Measurements from ENCODE around the gene ZC3H14. TPM values are rescaled to one million over a fixed set of nuclear protein-coding genes. Genes with fewer than 3 reads are reported as not detected.

Gene ZC3H14
- polyA plus RNA-seq, 2 donors = 12.7 to 17.5 TPM

DNA sequence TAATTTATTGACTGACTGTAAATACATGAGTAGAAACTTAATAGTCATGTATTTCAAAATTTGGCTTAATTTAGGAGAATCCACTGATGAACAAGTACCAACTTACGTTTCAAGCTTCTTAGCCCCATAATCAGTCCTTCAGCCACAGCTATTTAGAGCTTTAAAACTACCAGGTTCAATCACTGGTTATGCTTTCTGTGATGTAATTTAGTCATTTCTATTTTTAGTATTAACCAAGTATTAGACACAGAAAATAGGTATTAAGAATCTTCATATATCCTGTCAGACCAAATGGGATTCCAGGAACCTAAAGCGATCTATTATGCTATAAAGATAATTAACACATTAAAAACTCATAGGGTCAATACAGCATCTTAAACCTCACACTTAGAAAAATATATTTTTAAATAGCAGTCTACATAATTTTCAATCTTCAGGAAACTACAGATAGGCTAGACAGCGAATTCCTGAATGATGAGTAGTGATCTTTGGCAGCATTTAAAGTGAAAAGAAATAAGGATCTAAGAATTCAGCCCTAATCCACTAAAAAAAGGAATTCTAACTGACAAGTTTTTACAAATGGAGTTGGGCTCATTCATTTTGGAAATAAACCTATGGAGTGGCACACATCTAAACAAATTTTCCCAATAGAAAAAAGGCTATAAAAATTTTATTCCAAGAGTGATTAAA lies 51.5 kb downstream of the ZC3H14 start:
- Histone ChIP-seq H3K27ac (ENCODE audit: low read depth in 2 of 2, low read length in 1 of 2) (no peak overlapping the region), H3K36me3 (ENCODE audit: control insufficient read depth in 2 of 2, insufficient read depth in 2 of 2, low read length in 1 of 2) (peaks cover 3% of the 10 kb centered on the region in 2 donors)
- WGBS, 2 donors = 54 to 56% methylated on average over 3 of the region's 3 CpGs

DNA sequence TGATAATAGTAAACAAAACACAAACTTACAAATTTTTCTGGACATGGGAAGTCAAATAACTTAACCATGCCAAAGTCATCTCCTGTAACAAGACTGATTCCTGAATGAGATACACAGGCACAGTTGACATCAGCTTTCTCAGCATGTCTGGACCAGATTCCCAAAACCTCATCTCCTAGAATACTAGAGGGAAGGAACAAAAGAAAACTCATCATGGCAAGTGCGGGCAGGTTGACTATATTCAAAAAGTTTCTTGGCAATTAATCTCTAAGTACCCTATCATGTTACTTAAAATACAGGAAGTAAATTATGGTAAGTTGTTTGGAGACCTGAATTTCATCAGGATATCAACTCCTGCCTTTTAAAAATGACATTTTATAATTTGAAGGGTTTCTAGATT lies 53.9 kb downstream of the ZC3H14 start:
- no peak overlapping the region for H3K4me3 ChIP-seq (ENCODE audit: low read depth in 1 of 2, low read length in 2 of 2)
- no peak overlapping the region for H3K27ac ChIP-seq (ENCODE audit: low read depth in 2 of 2, low read length in 1 of 2)
- H3K27me3 ChIP-seq (ENCODE audit: control insufficient read depth in 1 of 2, insufficient read depth in 2 of 2, low read length in 2 of 2) = no peaks in the 10 kb centered on the region
- WGBS, 2 donors = 55 to 83% methylated on average over 1 of the region's 1 CpG
- H3K36me3 ChIP-seq (ENCODE audit: control insufficient read depth in 2 of 2, insufficient read depth in 2 of 2, low read length in 1 of 2) = peaks cover 0 to 3% of the 10 kb centered on the region in 2 donors
- no peaks in the 10 kb centered on the region for H3K9me3 ChIP-seq (ENCODE audit: control insufficient read depth in 2 of 2, insufficient read depth in 1 of 2, low read depth in 1 of 2, low read length in 1 of 2)
- no peaks in the 10 kb centered on the region for H3K4me1 ChIP-seq (ENCODE audit: control insufficient read depth in 2 of 2, insufficient read depth in 2 of 2, low read length in 1 of 2)

More for the DNA sequence above, 51.5 kb downstream of the ZC3H14 start:
- no peak overlapping the region for H3K4me3 ChIP-seq (ENCODE audit: low read depth in 1 of 2, low read length in 2 of 2)
- no peaks in the 10 kb centered on the region for H3K27me3 ChIP-seq (ENCODE audit: control insufficient read depth in 1 of 2, insufficient read depth in 2 of 2, low read length in 2 of 2)
- no peaks in the 10 kb centered on the region for H3K9me3 ChIP-seq (ENCODE audit: control insufficient read depth in 2 of 2, insufficient read depth in 1 of 2, low read depth in 1 of 2, low read length in 1 of 2)
- no peaks in the 10 kb centered on the region for H3K4me1 ChIP-seq (ENCODE audit: control insufficient read depth in 2 of 2, insufficient read depth in 2 of 2, low read length in 1 of 2)

GRCh38 chr14:88617479-88617878 lies 54.6 kb downstream of the ZC3H14 start:
- H3K9me3 ChIP-seq (ENCODE audit: control insufficient read depth in 2 of 2, insufficient read depth in 1 of 2, low read depth in 1 of 2, low read length in 1 of 2) = no peaks in the 10 kb centered on the region
- no peak overlapping the region for H3K27ac ChIP-seq (ENCODE audit: low read depth in 2 of 2, low read length in 1 of 2)
- peaks cover 0 to 3% of the 10 kb centered on the region in 2 donors for H3K36me3 ChIP-seq (ENCODE audit: control insufficient read depth in 2 of 2, insufficient read depth in 2 of 2, low read length in 1 of 2)
- no peaks in the 10 kb centered on the region for H3K27me3 ChIP-seq (ENCODE audit: control insufficient read depth in 1 of 2, insufficient read depth in 2 of 2, low read length in 2 of 2)
- WGBS, 2 donors = 76 to 78% methylated on average over 1 of the region's 1 CpG
- no peaks in the 10 kb centered on the region for H3K4me1 ChIP-seq (ENCODE audit: control insufficient read depth in 2 of 2, insufficient read depth in 2 of 2, low read length in 1 of 2)
- no peak overlapping the region for H3K4me3 ChIP-seq (ENCODE audit: low read depth in 1 of 2, low read length in 2 of 2)

- Histone ChIP-seq H3K4me3 (ENCODE audit: low read depth in 1 of 2, low read length in 2 of 2) (no peak overlapping the region), H3K27me3 (ENCODE audit: control insufficient read depth in 1 of 2, insufficient read depth in 2 of 2, low read length in 2 of 2) (no peaks in the 10 kb centered on the region), H3K9me3 (ENCODE audit: control insufficient read depth in 2 of 2, insufficient read depth in 1 of 2, low read depth in 1 of 2, low read length in 1 of 2) (no peaks in the 10 kb centered on the region), H3K36me3 (ENCODE audit: control insufficient read depth in 2 of 2, insufficient read depth in 2 of 2, low read length in 1 of 2) (no peaks in the 10 kb centered on the region), H3K27ac (ENCODE audit: low read depth in 2 of 2, low read length in 1 of 2) (no peak overlapping the region), H3K4me1 (ENCODE audit: control insufficient read depth in 2 of 2, insufficient read depth in 2 of 2, low read length in 1 of 2) (no peaks in the 10 kb centered on the region)
- 83 to 89% methylated on average over 5 of the region's 5 CpGs for WGBS, 2 donors
These were observed 55.6 kb downstream of the ZC3H14 start for GRCh38 chr14:88618476-88618875.

DNA sequence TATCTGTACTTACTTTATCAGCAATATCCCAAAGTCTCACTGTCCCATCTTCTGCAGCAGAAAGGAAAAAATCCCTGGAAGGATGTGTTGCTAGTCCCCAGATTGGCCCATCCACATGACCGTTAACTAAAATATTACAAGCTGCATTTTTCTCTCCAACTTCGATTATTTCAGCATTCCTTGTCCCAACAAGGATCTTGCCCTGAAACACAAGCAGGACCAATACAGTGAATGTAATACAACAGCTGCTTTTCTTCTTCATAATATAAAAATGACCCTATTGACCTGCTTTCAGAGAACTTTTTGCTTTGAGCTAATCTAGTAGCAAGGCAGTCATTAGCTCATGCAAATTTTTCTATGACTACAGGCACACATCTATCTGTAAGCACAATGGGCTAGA lies 58.3 kb downstream of the ZC3H14 start:
- Histone ChIP-seq H3K9me3 (ENCODE audit: control insufficient read depth in 2 of 2, insufficient read depth in 1 of 2, low read depth in 1 of 2, low read length in 1 of 2) (no peaks in the 10 kb centered on the region), H3K4me1 (ENCODE audit: control insufficient read depth in 2 of 2, insufficient read depth in 2 of 2, low read length in 1 of 2) (no peaks in the 10 kb centered on the region), H3K27me3 (ENCODE audit: control insufficient read depth in 1 of 2, insufficient read depth in 2 of 2, low read length in 2 of 2) (no peaks in the 10 kb centered on the region), H3K4me3 (ENCODE audit: low read depth in 1 of 2, low read length in 2 of 2) (no peak overlapping the region), H3K27ac (ENCODE audit: low read depth in 2 of 2, low read length in 1 of 2) (no peak overlapping the region), H3K36me3 (ENCODE audit: control insufficient read depth in 2 of 2, insufficient read depth in 2 of 2, low read length in 1 of 2) (no peaks in the 10 kb centered on the region)
- WGBS, 2 donors = 71 to 72% methylated on average over 2 of the region's 2 CpGs

DNA sequence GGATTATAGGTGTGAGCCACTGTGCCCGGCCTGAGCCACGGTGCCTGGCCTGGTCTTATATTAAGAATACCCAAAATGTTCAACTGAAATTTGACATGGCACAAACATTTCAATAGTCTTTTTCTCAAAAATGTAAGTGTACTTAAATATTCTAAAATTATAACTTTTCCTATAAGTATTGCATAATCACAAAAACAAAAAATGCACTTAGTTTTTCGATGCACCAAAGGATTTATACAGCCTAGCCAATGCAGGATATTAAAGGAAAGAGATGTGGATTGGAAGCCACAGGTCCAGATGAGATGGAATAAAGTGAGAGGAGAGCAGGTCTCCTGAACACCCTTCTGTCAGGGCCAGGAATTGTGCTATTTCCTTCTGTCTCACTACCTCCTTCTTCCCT lies 62.8 kb downstream of the ZC3H14 start:
- H3K4me1 ChIP-seq (ENCODE audit: control insufficient read depth in 2 of 2, insufficient read depth in 2 of 2, low read length in 1 of 2) = no peaks in the 10 kb centered on the region
- no peak overlapping the region for H3K4me3 ChIP-seq (ENCODE audit: low read depth in 1 of 2, low read length in 2 of 2)
- H3K27ac ChIP-seq (ENCODE audit: low read depth in 2 of 2, low read length in 1 of 2) = no peak overlapping the region
- WGBS, 2 donors = 96% methylated on average over 3 of the region's 3 CpGs
- H3K36me3 ChIP-seq (ENCODE audit: control insufficient read depth in 2 of 2, insufficient read depth in 2 of 2, low read length in 1 of 2) = no peaks in the 10 kb centered on the region
- H3K27me3 ChIP-seq (ENCODE audit: control insufficient read depth in 1 of 2, insufficient read depth in 2 of 2, low read length in 2 of 2) = no peaks in the 10 kb centered on the region
- no peaks in the 10 kb centered on the region for H3K9me3 ChIP-seq (ENCODE audit: control insufficient read depth in 2 of 2, insufficient read depth in 1 of 2, low read depth in 1 of 2, low read length in 1 of 2)

GRCh38 chr14:88628033-88628432 lies 65.2 kb downstream of the ZC3H14 start:
- H3K4me1 ChIP-seq (ENCODE audit: control insufficient read depth in 2 of 2, insufficient read depth in 2 of 2, low read length in 1 of 2) = no peaks in the 10 kb centered on the region
- no peak overlapping the region for H3K4me3 ChIP-seq (ENCODE audit: low read depth in 1 of 2, low read length in 2 of 2)
- H3K27me3 ChIP-seq (ENCODE audit: control insufficient read depth in 1 of 2, insufficient read depth in 2 of 2, low read length in 2 of 2) = no peaks in the 10 kb centered on the region
- no peaks in the 10 kb centered on the region for H3K36me3 ChIP-seq (ENCODE audit: control insufficient read depth in 2 of 2, insufficient read depth in 2 of 2, low read length in 1 of 2)
- H3K27ac ChIP-seq (ENCODE audit: low read depth in 2 of 2, low read length in 1 of 2) = no peak overlapping the region
- no peaks in the 10 kb centered on the region for H3K9me3 ChIP-seq (ENCODE audit: control insufficient read depth in 2 of 2, insufficient read depth in 1 of 2, low read depth in 1 of 2, low read length in 1 of 2)

DNA sequence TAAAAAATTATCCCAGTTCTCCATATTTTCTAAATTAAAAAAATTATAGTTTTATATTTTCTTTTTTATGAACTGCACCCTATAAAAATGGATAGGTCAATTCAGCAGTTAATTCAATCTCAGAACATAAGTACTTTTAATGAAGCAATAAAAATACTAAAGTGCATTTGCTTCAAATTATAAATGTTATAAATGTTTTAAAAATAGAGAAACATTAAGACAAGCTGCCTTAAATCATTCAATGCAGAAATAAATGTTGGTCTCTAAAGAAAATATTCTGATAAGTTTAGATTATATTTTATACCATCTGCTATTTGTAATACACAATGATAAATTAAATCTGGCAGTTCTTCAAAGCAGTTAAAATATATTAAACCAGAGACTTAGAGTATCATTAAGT lies 65.6 kb downstream of the ZC3H14 start:
- H3K27ac ChIP-seq (ENCODE audit: low read depth in 2 of 2, low read length in 1 of 2) = no peak overlapping the region
- H3K9me3 ChIP-seq (ENCODE audit: control insufficient read depth in 2 of 2, insufficient read depth in 1 of 2, low read depth in 1 of 2, low read length in 1 of 2) = no peaks in the 10 kb centered on the region

DNA sequence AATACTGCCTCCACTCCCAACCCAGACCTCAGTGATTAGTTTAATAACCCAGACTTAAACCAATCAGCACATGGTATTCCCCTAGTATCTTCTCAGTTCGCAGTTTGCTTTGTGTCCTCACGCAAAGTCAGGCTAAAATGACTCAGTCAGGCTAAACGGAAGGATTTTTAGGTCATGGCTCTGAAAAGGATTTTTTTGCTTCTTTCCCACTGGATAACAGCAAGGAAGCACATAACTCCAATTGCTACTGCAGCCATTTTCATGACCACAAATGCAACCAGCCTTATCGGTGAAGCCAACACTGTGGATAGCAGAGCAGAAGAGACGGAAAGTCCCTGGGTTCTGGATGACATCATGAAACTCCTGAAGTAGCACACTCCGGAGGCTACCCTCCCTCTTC lies 67.7 kb downstream of the ZC3H14 start:
- Histone ChIP-seq H3K27ac (ENCODE audit: low read depth in 2 of 2, low read length in 1 of 2) (no peak overlapping the region), H3K4me1 (ENCODE audit: control insufficient read depth in 2 of 2, insufficient read depth in 2 of 2, low read length in 1 of 2) (no peaks in the 10 kb centered on the region), H3K27me3 (ENCODE audit: control insufficient read depth in 1 of 2, insufficient read depth in 2 of 2, low read length in 2 of 2) (no peaks in the 10 kb centered on the region), H3K36me3 (ENCODE audit: control insufficient read depth in 2 of 2, insufficient read depth in 2 of 2, low read length in 1 of 2) (no peaks in the 10 kb centered on the region), H3K9me3 (ENCODE audit: control insufficient read depth in 2 of 2, insufficient read depth in 1 of 2, low read depth in 1 of 2, low read length in 1 of 2) (no peaks in the 10 kb centered on the region), H3K4me3 (ENCODE audit: low read depth in 1 of 2, low read length in 2 of 2) (no peak overlapping the region)
- WGBS, 2 donors = 70% methylated on average over 6 of the region's 6 CpGs

More for the DNA sequence above, 65.6 kb downstream of the ZC3H14 start:
- H3K27me3 ChIP-seq (ENCODE audit: control insufficient read depth in 1 of 2, insufficient read depth in 2 of 2, low read length in 2 of 2) = no peaks in the 10 kb centered on the region
- no peaks in the 10 kb centered on the region for H3K4me1 ChIP-seq (ENCODE audit: control insufficient read depth in 2 of 2, insufficient read depth in 2 of 2, low read length in 1 of 2)
- H3K4me3 ChIP-seq (ENCODE audit: low read depth in 1 of 2, low read length in 2 of 2) = no peak overlapping the region
- no peaks in the 10 kb centered on the region for H3K36me3 ChIP-seq (ENCODE audit: control insufficient read depth in 2 of 2, insufficient read depth in 2 of 2, low read length in 1 of 2)

DNA sequence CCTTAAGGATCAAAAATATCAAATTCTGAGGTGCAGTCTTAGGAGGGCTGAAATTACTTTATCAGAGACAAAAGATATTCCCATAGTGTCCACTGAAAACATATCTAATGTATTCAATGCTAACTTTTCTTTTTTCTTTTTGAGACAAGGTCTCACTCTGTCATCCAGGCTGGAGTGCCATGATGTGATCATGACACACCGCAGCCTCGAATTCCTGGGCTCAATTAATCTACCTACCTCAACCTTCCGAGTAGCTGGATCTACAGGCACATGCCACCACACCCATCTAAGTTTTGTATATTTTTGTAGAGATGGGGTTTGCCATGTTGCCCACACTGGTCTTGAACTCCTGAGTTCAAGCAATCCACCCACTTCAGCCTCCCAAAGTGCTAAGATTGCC lies 68.3 kb downstream of the ZC3H14 start:
- WGBS, 2 donors = 71 to 79% methylated on average over 3 of the region's 3 CpGs
- Histone ChIP-seq H3K4me1 (ENCODE audit: control insufficient read depth in 2 of 2, insufficient read depth in 2 of 2, low read length in 1 of 2) (no peaks in the 10 kb centered on the region), H3K27ac (ENCODE audit: low read depth in 2 of 2, low read length in 1 of 2) (no peak overlapping the region), H3K27me3 (ENCODE audit: control insufficient read depth in 1 of 2, insufficient read depth in 2 of 2, low read length in 2 of 2) (no peaks in the 10 kb centered on the region), H3K9me3 (ENCODE audit: control insufficient read depth in 2 of 2, insufficient read depth in 1 of 2, low read depth in 1 of 2, low read length in 1 of 2) (no peaks in the 10 kb centered on the region), H3K36me3 (ENCODE audit: control insufficient read depth in 2 of 2, insufficient read depth in 2 of 2, low read length in 1 of 2) (no peaks in the 10 kb centered on the region), H3K4me3 (ENCODE audit: low read depth in 1 of 2, low read length in 2 of 2) (no peak overlapping the region)

Data from esophagus (tissue), 2 donors.